Parathyroid adenoma (tissue), 2 donors: Measurements from ENCODE around the gene FBXW8.

Experiments
- H2AFZ ChIP-seq: fragments of 300-600 bp; sonication (generic); one replicate; pipeline ENCODE4 v1.7.0; 2017; ENCODE audit warnings: antibody characterized with exemption, mild to moderate bottlenecking
- H3K27ac ChIP-seq: fragments of 300-600 bp; sonication (generic); one replicate; pipeline ENCODE4 v1.7.0; 2017
- H3K27me3 ChIP-seq: fragments of 300-600 bp; sonication (generic); one replicate; pipeline ENCODE4 v1.7.0; 2017; ENCODE audit warnings: low read length; ENCODE audit not compliant: control insufficient read depth, insufficient read depth
- H3K36me3 ChIP-seq: fragments of 300-600 bp; sonication (generic); one replicate; pipeline ENCODE4 v1.7.0; 2017; ENCODE audit warnings: low read length; ENCODE audit not compliant: control insufficient read depth, insufficient read depth
- H3K4me1 ChIP-seq: fragments of 300-600 bp; sonication (generic); one replicate; pipeline ENCODE4 v1.7.0; 2017; ENCODE audit warnings: control low read depth
- H3K4me2 ChIP-seq: fragments of 300-600 bp; sonication (generic); one replicate; pipeline ENCODE4 v1.7.0; 2017; ENCODE audit warnings: low read length
- H3K4me3 ChIP-seq: fragments of 300-600 bp; sonication (generic); one replicate; pipeline ENCODE4 v1.7.0; 2017; ENCODE audit warnings: low read depth, low read length
- H3K79me2 ChIP-seq: fragments of 300-600 bp; sonication (generic); one replicate; pipeline ENCODE4 v1.7.0; 2017; ENCODE audit warnings: control low read depth
- H3K9ac ChIP-seq: fragments of 300-600 bp; sonication (generic); one replicate; pipeline ENCODE4 v1.7.0; 2017; ENCODE audit warnings: mild to moderate bottlenecking
- H3K9me3 ChIP-seq: fragments of 300-600 bp; sonication (generic); one replicate; pipeline ENCODE4 v1.7.0; 2017; ENCODE audit warnings: low read length; ENCODE audit not compliant: control insufficient read depth
- CTCF ChIP-seq: fragments of 300-600 bp; sonication (generic); IDR thresholded peaks from one replicate; pipeline ENCODE4 v1.7.0; 2017; ENCODE audit warnings: antibody characterized with exemption, mild to moderate bottlenecking
- donor health status: primary hyperparathyroidism.

The FBXW8 gene

GRCh38 chr12:116915326-116915725 lies 4.6 kb downstream of the FBXW8 start:
- TF ChIP-seq CTCF, result no peak
- Histone ChIP-seq H3K4me2 (no peak overlapping the region), H3K9ac (no peak overlapping the region), H3K27me3 (no peaks in the 10 kb centered on the region), H2AFZ (no peak overlapping the region), H3K9me3 (no peaks in the 10 kb centered on the region), H3K79me2 (peaks cover 6% of the 10 kb centered on the region), H3K4me3 (no peak overlapping the region), H3K36me3 (no peaks in the 10 kb centered on the region), H3K4me1 (no peaks in the 10 kb centered on the region), H3K27ac (no peak overlapping the region)

GRCh38 chr12:116916122-116916521 lies 5.4 kb downstream of the FBXW8 start:
- no peak overlapping the region for H3K4me2 ChIP-seq
- H3K9me3 ChIP-seq, result no peaks in the 10 kb centered on the region
- H3K79me2 ChIP-seq, result peaks cover 4% of the 10 kb centered on the region
- H3K36me3 ChIP-seq, result no peaks in the 10 kb centered on the region
- H2AFZ ChIP-seq, result no peak overlapping the region
- no peaks in the 10 kb centered on the region for H3K27me3 ChIP-seq
- no peak overlapping the region for H3K4me3 ChIP-seq
- TF ChIP-seq CTCF, result no peak
- H3K9ac ChIP-seq, result no peak overlapping the region
- H3K27ac ChIP-seq, result no peak overlapping the region
- no peaks in the 10 kb centered on the region for H3K4me1 ChIP-seq

GRCh38 chr12:116916714-116917114 lies 6.0 kb downstream of the FBXW8 start:
- H3K9ac ChIP-seq, result no peak overlapping the region
- H3K27me3 ChIP-seq, result no peaks in the 10 kb centered on the region
- H3K36me3 ChIP-seq, result no peaks in the 10 kb centered on the region
- H3K4me3 ChIP-seq, result no peak overlapping the region
- no peak overlapping the region for H3K4me2 ChIP-seq
- no peaks in the 10 kb centered on the region for H3K4me1 ChIP-seq
- no peak overlapping the region for H2AFZ ChIP-seq
- H3K79me2 ChIP-seq, result peaks cover 4% of the 10 kb centered on the region
- TF ChIP-seq CTCF, result no peak
- H3K27ac ChIP-seq, result no peak overlapping the region
- H3K9me3 ChIP-seq, result no peaks in the 10 kb centered on the region

- Histone ChIP-seq H3K4me1 (no peaks in the 10 kb centered on the region), H3K4me2 (no peak overlapping the region)
These were observed 7.7 kb downstream of the FBXW8 start for GRCh38 chr12:116918464-116918863.

More at GRCh38 chr12:116918464-116918863, 7.7 kb downstream of the FBXW8 start:
- H3K79me2 ChIP-seq, result peaks cover 9% of the 10 kb centered on the region
- no peaks in the 10 kb centered on the region for H3K27me3 ChIP-seq
- no peak overlapping the region for H2AFZ ChIP-seq
- no peak overlapping the region for H3K27ac ChIP-seq
- H3K9ac ChIP-seq, result no peak overlapping the region
- TF ChIP-seq CTCF, result no peak
- H3K4me3 ChIP-seq, result no peak overlapping the region
- H3K36me3 ChIP-seq, result no peaks in the 10 kb centered on the region
- H3K9me3 ChIP-seq, result no peaks in the 10 kb centered on the region
